ENCODE data around the gene UBTF.
"Not testable (repeated sequence)": the region's sequence is repeated elsewhere in the genome, so short reads cannot be mapped to it uniquely, and the experiment has no call there.

GRCh38 chr17:44237886-44238285 lies 18.4 kb upstream of the UBTF start:
- TF ChIP-seq CTCF (IDR thresholded peaks at IDR 0.05; ENCODE audit: low read depth, low read length); EZH2phosphoT487 (IDR thresholded peaks at IDR 0.05; ENCODE audit: low read depth): not testable (repeated sequence)

All from OCI-LY3 (cell line).